SK-N-MC (cell line): Measurements from ENCODE around the gene SLC27A3.
"Not testable (repeated sequence)": the region's sequence is repeated elsewhere in the genome, so short reads cannot be mapped to it uniquely, and the experiment has no call there.

Experiments used
- DNase-seq: peaks from one replicate; pipeline ENCODE4 v3.0.0-alpha.2; 2011; ENCODE audit warnings: low read depth, low spot score
- H3K27ac ChIP-seq: fragments of 200-600 bp; sonication (generic); 2 replicates; pipeline ENCODE4 v1.5.1; 2016; ENCODE audit warnings: mixed run types
- H3K36me3 ChIP-seq: fragments of 200-600 bp; sonication (generic); 2 replicates; pipeline ENCODE4 v1.6.1; 2017; ENCODE audit warnings: antibody characterized with exemption, low read length, mixed read lengths; ENCODE audit not compliant: insufficient read depth
- H3K4me3 ChIP-seq: fragments of 200-600 bp; sonication (generic); 2 replicates; pipeline ENCODE4 v1.5.1; 2016
- H3K9ac ChIP-seq: fragments of 200-600 bp; sonication (generic); 2 replicates; pipeline ENCODE4 v1.8.0; 2017; ENCODE audit warnings: mixed run types, mixed read lengths; ENCODE audit not compliant: insufficient read length
- H3K9me3 ChIP-seq: fragments of 200-600 bp; sonication (generic); 2 replicates; pipeline ENCODE4 v1.6.1; 2017; ENCODE audit warnings: low read depth, mild to moderate bottlenecking, antibody characterized with exemption, low read length, moderate library complexity, mixed read lengths
- EZH2 ChIP-seq: fragments of 200-600 bp; sonication (generic); IDR thresholded peaks from one replicate; pipeline ENCODE4 v1.6.1; 2017; ENCODE audit warnings: antibody characterized with exemption
- FOXP2 ChIP-seq: optimal IDR thresholded peaks from 2 replicates; pipeline ENCODE3; 2011; ENCODE audit warnings: mild to moderate bottlenecking, moderate library complexity; ENCODE audit not compliant: insufficient read depth; ENCODE audit errors: extremely low read length, control extremely low read depth
- POLR2AphosphoS5 ChIP-seq: IDR thresholded peaks from 2 replicates; pipeline ENCODE4 v1.6.1; 2012; ENCODE audit warnings: mild to moderate bottlenecking, low read depth, low read length, borderline replicate concordance

SLC27A3 gene

DNA sequence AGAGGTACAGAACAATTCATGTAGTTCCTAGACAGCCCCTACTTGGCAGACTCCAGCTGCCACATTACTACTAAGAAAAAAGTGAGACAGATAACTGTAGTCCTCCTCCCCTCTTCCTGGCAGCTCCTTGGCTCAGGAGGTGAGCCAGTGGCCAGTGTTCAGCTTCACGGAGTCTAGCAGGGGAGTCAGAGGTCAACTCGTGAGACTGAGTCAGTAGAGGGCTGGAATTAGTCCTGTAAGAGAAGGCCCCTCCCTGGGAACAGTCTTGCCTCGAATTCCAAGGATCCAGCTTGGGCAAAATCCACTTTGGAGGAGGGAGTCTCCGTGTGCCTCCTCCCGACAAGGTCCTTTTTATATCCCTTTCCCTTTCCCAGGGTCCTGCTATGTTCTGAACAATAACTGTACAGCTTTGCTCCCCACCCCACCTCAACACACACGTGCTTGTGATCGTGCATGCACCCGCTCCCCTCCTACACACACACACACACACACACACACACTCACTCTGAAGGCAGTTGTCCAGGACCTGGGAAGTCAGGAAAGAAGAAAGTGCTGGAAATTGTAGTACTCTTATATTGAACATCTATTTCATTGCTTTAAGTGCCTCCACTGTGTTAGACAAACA, 22.5 kb upstream of the SLC27A3 start:
- DNase-seq: no peak
- peaks cover 81% of the 10 kb centered on the region for H3K36me3 ChIP-seq
- H3K9me3 ChIP-seq: no peaks in the 10 kb centered on the region
- H3K9ac ChIP-seq: no peak overlapping the region
- no peak for TF ChIP-seq FOXP2
- TF ChIP-seq EZH2: no peak
- TF ChIP-seq POLR2AphosphoS5: no peak
- H3K27ac ChIP-seq: no peak overlapping the region
- no peak overlapping the region for H3K4me3 ChIP-seq

DNA sequence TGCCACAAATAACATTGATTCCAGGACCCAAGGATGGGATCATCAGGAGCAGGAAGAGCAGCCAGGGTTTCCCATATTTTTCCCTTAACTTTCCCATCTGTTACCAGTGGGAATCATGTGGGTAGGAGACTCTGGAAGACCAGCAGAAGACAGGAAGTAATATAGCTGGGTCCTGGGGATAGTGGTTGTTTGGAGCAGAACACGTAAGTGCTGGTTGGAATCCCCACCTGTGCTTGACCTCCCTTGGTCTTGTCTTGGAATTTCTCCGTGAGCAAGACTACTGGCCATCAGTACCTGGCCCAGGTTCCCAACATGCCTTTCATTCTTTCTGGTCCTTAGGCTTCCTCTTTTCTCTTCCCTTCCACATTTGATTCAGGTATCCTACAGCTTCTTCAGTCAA, 20.9 kb upstream of the SLC27A3 start:
- DNase-seq: no peak
- H3K36me3 ChIP-seq: peaks cover 76% of the 10 kb centered on the region
- no peak overlapping the region for H3K4me3 ChIP-seq
- no peaks in the 10 kb centered on the region for H3K9me3 ChIP-seq
- no peak overlapping the region for H3K27ac ChIP-seq
- no peak overlapping the region for H3K9ac ChIP-seq
- TF ChIP-seq POLR2AphosphoS5: no peak
- TF ChIP-seq FOXP2: no peak
- no peak for TF ChIP-seq EZH2

DNA sequence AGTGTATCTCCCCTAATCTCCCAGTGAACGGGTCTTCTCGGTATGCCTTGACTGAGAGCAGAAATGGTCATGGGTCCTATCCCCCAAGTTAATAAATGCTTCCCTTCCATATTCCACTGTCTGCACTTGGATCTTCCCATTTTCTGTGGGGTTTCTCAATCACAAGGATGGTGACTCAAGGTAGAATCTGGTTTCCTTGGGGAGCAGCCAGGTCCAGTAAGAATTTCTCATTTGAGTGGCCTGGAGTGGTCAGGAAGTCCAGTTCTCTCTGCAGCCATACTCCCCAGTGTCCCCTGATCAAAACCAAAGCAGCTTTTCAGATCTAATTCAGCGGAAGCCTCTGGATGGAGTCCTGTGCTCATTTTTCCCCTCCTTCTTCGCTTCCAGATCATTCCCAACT, 14.8 kb upstream of the SLC27A3 start:
- H3K27ac ChIP-seq: no peak overlapping the region
- no peak for TF ChIP-seq FOXP2
- no peak overlapping the region for H3K9ac ChIP-seq
- DNase-seq: no peak
- H3K9me3 ChIP-seq: no peaks in the 10 kb centered on the region
- H3K36me3 ChIP-seq: peaks cover 67% of the 10 kb centered on the region
- no peak overlapping the region for H3K4me3 ChIP-seq

DNA sequence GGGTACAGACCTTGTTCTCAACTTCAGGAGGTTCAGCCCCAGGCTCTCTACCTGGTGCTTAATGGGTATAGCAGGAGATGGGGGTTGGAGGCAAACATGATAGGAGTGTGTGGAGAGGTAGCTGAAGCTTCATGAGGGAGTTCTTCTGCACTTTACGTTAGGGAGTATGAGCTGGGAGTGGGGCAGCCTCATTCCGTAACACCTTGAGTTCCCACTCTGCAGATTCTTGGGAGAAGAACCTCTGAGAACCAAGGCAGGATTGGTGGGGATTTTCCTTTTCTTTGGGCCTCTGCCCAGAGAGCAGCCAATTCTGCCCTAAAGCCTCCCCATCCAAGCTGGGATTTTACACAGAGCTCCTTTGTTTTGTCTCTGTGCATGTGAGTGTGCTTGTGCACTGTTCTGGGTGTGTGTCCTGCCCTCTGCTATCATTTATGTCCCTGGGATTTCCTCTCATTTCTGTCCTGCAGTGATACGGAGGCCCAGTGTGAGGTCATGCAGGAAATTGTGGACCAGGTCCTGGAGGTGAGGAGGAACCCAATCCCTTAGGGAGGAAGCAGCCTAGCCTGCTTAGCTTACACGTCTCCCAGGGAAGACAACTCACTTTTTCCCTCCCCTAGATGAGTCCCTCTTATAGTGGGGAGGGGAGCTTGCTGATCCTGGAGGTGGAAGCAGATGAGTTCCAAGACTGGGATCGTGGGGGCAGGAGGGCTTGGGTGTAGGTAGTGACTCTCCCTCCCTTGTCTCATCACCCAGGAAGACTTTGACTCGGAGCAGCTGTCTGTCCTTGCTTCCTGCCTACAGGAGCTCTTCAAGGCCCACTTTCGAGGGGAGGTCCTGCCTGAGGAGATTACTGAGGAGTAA, 11.6 kb upstream of the SLC27A3 start:
- Histone ChIP-seq H3K9me3 (no peaks in the 10 kb centered on the region), H3K36me3 (peaks cover 64% of the 10 kb centered on the region), H3K4me3 (no peak overlapping the region), H3K27ac (no peak overlapping the region), H3K9ac (no peak overlapping the region)
- DNase-seq: no peak
- no peak for TF ChIP-seq EZH2

GRCh38 chr1:153764310-153764709, 10.9 kb upstream of the SLC27A3 start:
- H3K4me3 ChIP-seq: no peak overlapping the region
- peaks cover 65% of the 10 kb centered on the region for H3K36me3 ChIP-seq

GRCh38 chr1:153766663-153767062, 8.5 kb upstream of the SLC27A3 start:
- H3K4me3 ChIP-seq, H3K9ac ChIP-seq, H3K9me3 ChIP-seq, DNase-seq, H3K27ac ChIP-seq: not testable (repeated sequence)
- peaks cover 59% of the 10 kb centered on the region for H3K36me3 ChIP-seq

More at GRCh38 chr1:153764310-153764709, 10.9 kb upstream of the SLC27A3 start:
- DNase-seq: no peak
- Histone ChIP-seq H3K27ac (no peak overlapping the region), H3K9me3 (no peaks in the 10 kb centered on the region), H3K9ac (no peak overlapping the region)
- TF ChIP-seq FOXP2 (no peak), EZH2 (no peak), POLR2AphosphoS5 (no peak)

GRCh38 chr1:153767519-153767918, 7.7 kb upstream of the SLC27A3 start:
- Histone ChIP-seq H3K27ac (no peak overlapping the region), H3K9ac (no peak overlapping the region), H3K36me3 (peaks cover 66% of the 10 kb centered on the region), H3K9me3 (no peaks in the 10 kb centered on the region), H3K4me3 (no peak overlapping the region)
- DNase-seq: no peak
- no peak for TF ChIP-seq FOXP2
- TF ChIP-seq EZH2: no peak
- no peak for TF ChIP-seq POLR2AphosphoS5

DNA sequence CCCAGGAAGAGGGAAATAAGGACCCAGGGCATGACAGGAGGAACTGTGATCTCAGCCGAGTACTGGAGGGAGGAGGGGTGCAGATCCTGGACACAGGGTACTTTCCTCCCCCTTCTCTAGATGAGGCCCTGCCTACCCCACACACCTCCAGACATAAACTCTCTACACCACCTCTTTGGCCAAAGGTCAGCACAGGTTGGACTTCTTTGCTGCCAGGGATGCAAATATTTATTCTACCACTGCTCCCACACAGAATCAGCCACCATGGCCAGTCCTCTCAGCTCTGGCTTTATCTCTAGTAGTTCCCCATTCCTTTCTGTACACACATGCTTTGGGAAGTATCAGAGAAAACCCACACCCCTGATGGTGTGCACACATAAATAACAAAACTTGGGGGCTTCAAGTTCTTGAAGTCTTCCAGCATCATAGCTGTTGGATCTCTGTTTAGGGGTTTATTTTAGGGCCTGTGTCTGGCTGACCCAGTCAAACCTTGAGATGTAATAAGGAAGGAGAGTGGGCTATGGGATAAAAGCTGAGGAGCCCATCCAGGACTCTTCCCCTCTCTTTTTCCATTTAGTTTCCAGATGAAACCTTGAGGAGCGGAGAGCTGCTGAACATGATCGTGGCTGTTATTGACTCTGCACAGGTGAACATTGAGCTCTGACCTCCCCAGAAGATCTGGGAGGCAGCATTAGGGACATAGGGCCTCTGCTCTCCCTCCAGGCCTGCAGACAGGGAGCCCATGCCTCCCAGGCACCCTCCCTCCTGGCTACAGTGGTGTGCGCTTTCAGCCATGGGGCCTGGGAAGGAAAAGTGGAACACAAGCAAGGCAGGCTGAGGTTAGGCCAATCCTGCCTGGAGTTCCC, 6.7 kb upstream of the SLC27A3 start:
- H3K27ac ChIP-seq: no peak overlapping the region
- H3K9me3 ChIP-seq: no peaks in the 10 kb centered on the region
- peaks cover 60% of the 10 kb centered on the region for H3K36me3 ChIP-seq
- H3K4me3 ChIP-seq: no peak overlapping the region
- TF ChIP-seq FOXP2 (no peak), EZH2 (no peak)
- H3K9ac ChIP-seq: no peak overlapping the region
- DNase-seq: no peak
